ENCODE measurements around the gene CHST4.

- TF ChIP-seq EP300 (IDR thresholded peaks at IDR 0.05) (no peak), CTCF (IDR thresholded peaks at IDR 0.05) (no peak), POLR2A (IDR thresholded peaks at IDR 0.05; ENCODE audit: low read depth) (no peak), POLR2AphosphoS5 (IDR thresholded peaks at IDR 0.05) (no peak)
Measured at GRCh38 chr16:71547168-71547567, 20.9 kb downstream of the CHST4 start.

Data from esophagus muscularis mucosa (tissue), 4 donors.